Measurements from ENCODE around the gene GLRX5. TPM values are rescaled to one million over a fixed set of nuclear protein-coding genes. Genes with fewer than 3 reads are reported as not detected.

GLRX5 gene
- total and polyA plus RNA-seq, 11 donors: 60.8 to 113 (median 78.5) TPM

GRCh38 chr14:95561001-95561412 lies 26.2 kb downstream of the GLRX5 start:
- TF ChIP-seq POLR2A (IDR thresholded peaks at IDR 0.05) (no peak), CTCF (IDR thresholded peaks at IDR 0.05) (peak; percentile 89 to 98 (median 94))
- no peak overlapping the region for H3K27ac ChIP-seq
- H3K36me3 ChIP-seq: no peaks in the 10 kb centered on the region
- intact Hi-C loops (cut with DNase I): loop anchor here (1.0 to 10.0 kb wide), 13 partner anchors 124 to 716 kb away; partner anchors contain the start of gene TCL1B (in 1 of the 10)
- no peak overlapping the region for H3K4me3 ChIP-seq
- DNase-seq: peak; percentile 73 to 85 (median 76)
- peaks cover 0 to 4% (median 0%) of the 10 kb centered on the region in 9 donors for H3K27me3 ChIP-seq
- H3K9me3 ChIP-seq: no peaks in the 10 kb centered on the region
- 10 to 13% (median 11%) methylated on average over 14 of the region's 14 CpGs for WGBS, 4 donors
- H3K4me1 ChIP-seq: no peaks in the 10 kb centered on the region
- peak; percentile 71 to 90 (median 88) for ATAC-seq

GRCh38 chr14:95562892-95563685 lies 28.2 kb downstream of the GLRX5 start:
- intact Hi-C loops (cut with DNase I): loop anchor here in 8 of 10 donors (1.0 to 10.0 kb wide), 10 partner anchors 122 to 714 kb away; partner anchors contain the start of gene TCL1B (in 1 of the 8)
- Histone ChIP-seq H3K9me3 (no peaks in the 10 kb centered on the region), H3K27me3 (peaks cover 0 to 4% (median 0%) of the 10 kb centered on the region in 9 donors), H3K4me3 (peak overlapping the region in 3 of 12 donors; percentile 8 to 24 (median 21)), H3K36me3 (no peaks in the 10 kb centered on the region), H3K4me1 (no peaks in the 10 kb centered on the region), H3K27ac (no peak overlapping the region)
- WGBS, 4 donors: 75 to 82% (median 77%) methylated on average over 17 to 18 of the region's 18 CpGs
- DNase-seq: no peak
- ATAC-seq: no peak
- no peak for TF ChIP-seq CTCF (IDR thresholded peaks at IDR 0.05)
- TF ChIP-seq POLR2A (IDR thresholded peaks at IDR 0.05): no peak

- ATAC-seq (peak in 2 of 4 donors; percentile 49 to 60), DNase-seq (peak in 2 of 5 donors; percentile 36 to 66)
- H3K4me3 ChIP-seq: no peak overlapping the region
- no peaks in the 10 kb centered on the region for H3K36me3 ChIP-seq
- H3K9me3 ChIP-seq: no peaks in the 10 kb centered on the region
- no peak for TF ChIP-seq POLR2A (IDR thresholded peaks at IDR 0.05)
- no peak for TF ChIP-seq CTCF (IDR thresholded peaks at IDR 0.05)
- WGBS, 4 donors: 60 to 80% (median 70%) methylated on average over 4 of the region's 4 CpGs
- intact Hi-C loops (cut with DNase I): loop anchor here in 8 of 10 donors (5.0 to 10.0 kb wide), 8 partner anchors 121 to 713 kb away; partner anchors contain the start of gene TCL1B (in 1 of the 8)
- no peak overlapping the region for H3K27ac ChIP-seq
- no peaks in the 10 kb centered on the region for H3K4me1 ChIP-seq
- H3K27me3 ChIP-seq: peaks cover 0 to 4% (median 0%) of the 10 kb centered on the region in 9 donors
Observed at GRCh38 chr14:95564060-95564459, 29.2 kb downstream of the GLRX5 start.

DNA sequence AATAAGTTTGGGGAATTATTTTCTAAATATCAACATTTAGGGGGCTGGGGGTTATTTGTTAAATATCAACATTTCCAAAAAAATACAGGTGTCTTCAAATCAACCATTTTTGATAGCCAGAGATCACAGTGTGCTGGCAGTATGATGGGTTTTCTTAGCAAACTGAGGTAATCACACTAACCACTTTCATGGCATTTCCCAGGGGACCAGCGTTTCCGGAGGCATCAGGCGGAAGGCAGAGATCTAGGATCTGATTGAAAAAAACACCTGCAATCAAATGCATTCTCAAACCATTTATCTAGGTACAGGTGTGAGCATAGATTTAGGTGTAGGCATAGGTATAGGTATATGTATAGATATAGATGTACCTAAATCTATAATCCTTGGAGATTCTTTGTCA lies 34.6 kb downstream of the GLRX5 start:
- TF ChIP-seq CTCF (IDR thresholded peaks at IDR 0.05): no peak
- no peak for TF ChIP-seq POLR2A (IDR thresholded peaks at IDR 0.05)
- ATAC-seq (no peak), DNase-seq (no peak)
- 48 to 75% (median 60%) methylated on average over 3 of the region's 3 CpGs for WGBS, 4 donors
- Histone ChIP-seq H3K36me3 (no peaks in the 10 kb centered on the region), H3K4me3 (no peak overlapping the region), H3K27ac (no peak overlapping the region), H3K4me1 (no peaks in the 10 kb centered on the region), H3K9me3 (no peaks in the 10 kb centered on the region), H3K27me3 (no peaks in the 10 kb centered on the region)
- intact Hi-C loops (cut with DNase I): loop anchor here in 4 of 10 donors (10.0 kb wide), 3 partner anchors 115 to 705 kb away; partner anchors contain the start of gene TCL1B (in 1 of the 4)
